Activated CD4-positive, CD25-positive, alpha-beta regulatory T cell (primary cell): Measurements from ENCODE around the gene ACOT6.
A peak's percentile ranks its signal among the peaks of the same experiment; 100 is the strongest.
"Not testable (repeated sequence)": the region's sequence is repeated elsewhere in the genome, so short reads cannot be mapped to it uniquely, and the experiment has no call there.

Experiments
- DNase-seq, 4 experiments: peaks; one replicate each; lab custom pipeline; 2025; lab: John Stamatoyannopoulos, UW

Gene ACOT6

GRCh38 chr14:73612339-73613045 lies at the start of gene ACOT6:
ACOT6 (plus strand) TSS chr14:73612517; CDS start chr14:73612572, 55 bp downstream.
- DNase-seq, result peak; percentile 20 to 56 (median 42)

- not testable (repeated sequence) for DNase-seq
Measured at GRCh38 chr14:73562696-73563095, 49.6 kb upstream of the ACOT6 start.

GRCh38 chr14:73566431-73566830 lies 45.9 kb upstream of the ACOT6 start:
- DNase-seq, result not testable (repeated sequence)

- not testable (repeated sequence) for DNase-seq
Measured at GRCh38 chr14:73566935-73567334, 45.4 kb upstream of the ACOT6 start.

GRCh38 chr14:73567358-73567757 lies 45.0 kb upstream of the ACOT6 start:
- DNase-seq, result no peak

GRCh38 chr14:73567951-73568885 lies 44.1 kb upstream of the ACOT6 start:
- DNase-seq, result no peak

- DNase-seq, result not testable (repeated sequence)
Measured at GRCh38 chr14:73568886-73569184, 43.5 kb upstream of the ACOT6 start.

GRCh38 chr14:73569185-73569958 lies 42.9 kb upstream of the ACOT6 start, which contains the start of gene ACOT2:
ACOT2 (plus strand) TSS chr14:73569213; CDS start chr14:73569241, 28 bp downstream.
- DNase-seq, result peak; percentile 60 to 67 (median 62)

GRCh38 chr14:73570913-73571312 lies 41.4 kb upstream of the ACOT6 start:
- DNase-seq, result peak; percentile 7 to 47 (median 20)

- DNase-seq, result not testable (repeated sequence)
Measured at GRCh38 chr14:73573034-73573433, 39.3 kb upstream of the ACOT6 start.

GRCh38 chr14:73573740-73574139 lies 38.6 kb upstream of the ACOT6 start:
- not testable (repeated sequence) for DNase-seq

GRCh38 chr14:73574251-73574650 lies 38.1 kb upstream of the ACOT6 start:
- DNase-seq, result not testable (repeated sequence)

- DNase-seq, result no peak
Measured at GRCh38 chr14:73576391-73576790, 35.9 kb upstream of the ACOT6 start.

- not testable (repeated sequence) for DNase-seq
Measured at GRCh38 chr14:73577214-73577613, 35.1 kb upstream of the ACOT6 start.

- DNase-seq, result not testable (repeated sequence)
Measured at GRCh38 chr14:73582102-73582979, 30.0 kb upstream of the ACOT6 start.

- no peak for DNase-seq
Measured at GRCh38 chr14:73588695-73589094, 23.6 kb upstream of the ACOT6 start.

- DNase-seq, result no peak
Measured at GRCh38 chr14:73589116-73589515, 23.2 kb upstream of the ACOT6 start.

GRCh38 chr14:73590673-73591004 lies 21.7 kb upstream of the ACOT6 start:
- DNase-seq, result not testable (repeated sequence)

- DNase-seq, result peak; percentile 8 to 53 (median 30)
Measured at GRCh38 chr14:73591690-73592449, 20.4 kb upstream of the ACOT6 start, which contains the start of gene ACOT4. ACOT4 (plus strand) TSS chr14:73591873; CDS start chr14:73591960, 87 bp downstream.

GRCh38 chr14:73594491-73594890 lies 17.8 kb upstream of the ACOT6 start:
- DNase-seq, result no peak
